ENCODE measurements around the gene OR5J2.

Gene OR5J2

GRCh38 chr11:56172256-56172830 is 4.1 kb upstream of the OR5J2 start:
- DNase-seq (ENCODE audit: low spot score), result no peak
- in situ Hi-C loops (cut with MboI; ENCODE audit: low sequenced_read_pairs, unreplicated experiment), result no loop called here
- TF ChIP-seq CTCF (IDR thresholded peaks at IDR 0.05; ENCODE audit: borderline replicate concordance, control extremely low read depth, extremely low read depth, insufficient read depth, missing control alignments), result no peak

GRCh38 chr11:56183459-56183858 is 7.0 kb downstream of the OR5J2 start:
- DNase-seq (ENCODE audit: low spot score), result no peak
- no peak for TF ChIP-seq CTCF (IDR thresholded peaks at IDR 0.05; ENCODE audit: borderline replicate concordance, control extremely low read depth, extremely low read depth, insufficient read depth, missing control alignments)
- in situ Hi-C loops (cut with MboI; ENCODE audit: low sequenced_read_pairs, unreplicated experiment), result no loop called here

- DNase-seq (ENCODE audit: low spot score), result no peak
- in situ Hi-C loops (cut with MboI; ENCODE audit: low sequenced_read_pairs, unreplicated experiment), result no loop called here
Observed at GRCh38 chr11:56188602-56189001, 12.2 kb downstream of the OR5J2 start.

GRCh38 chr11:56196705-56197104 is 20.3 kb downstream of the OR5J2 start:
- TF ChIP-seq CTCF (IDR thresholded peaks at IDR 0.05; ENCODE audit: borderline replicate concordance, control extremely low read depth, extremely low read depth, insufficient read depth, missing control alignments), result no peak
- DNase-seq (ENCODE audit: low spot score), result no peak
- in situ Hi-C loops (cut with MboI; ENCODE audit: low sequenced_read_pairs, unreplicated experiment), result no loop called here

More at GRCh38 chr11:56188602-56189001, 12.2 kb downstream of the OR5J2 start:
- no peak for TF ChIP-seq CTCF (IDR thresholded peaks at IDR 0.05; ENCODE audit: borderline replicate concordance, control extremely low read depth, extremely low read depth, insufficient read depth, missing control alignments)

- in situ Hi-C loops (cut with MboI; ENCODE audit: low sequenced_read_pairs, unreplicated experiment), result no loop called here
- no peak for DNase-seq (ENCODE audit: low spot score)
- no peak for TF ChIP-seq CTCF (IDR thresholded peaks at IDR 0.05; ENCODE audit: borderline replicate concordance, control extremely low read depth, extremely low read depth, insufficient read depth, missing control alignments)
Observed at GRCh38 chr11:56197367-56197766, 20.9 kb downstream of the OR5J2 start.

- no peak for TF ChIP-seq CTCF (IDR thresholded peaks at IDR 0.05; ENCODE audit: borderline replicate concordance, control extremely low read depth, extremely low read depth, insufficient read depth, missing control alignments)
- in situ Hi-C loops (cut with MboI; ENCODE audit: low sequenced_read_pairs, unreplicated experiment), result no loop called here
- DNase-seq (ENCODE audit: low spot score), result no peak
Observed at GRCh38 chr11:56207790-56208189, 31.4 kb downstream of the OR5J2 start.
